HG02943 (cell line): Measurements from ENCODE around the gene RSPH10B2.
"Not testable (repeated sequence)": the region's sequence is repeated elsewhere in the genome, so short reads cannot be mapped to it uniquely, and the experiment has no call there.

Experiments
- ATAC-seq: cut with Tn5 transposase; IDR thresholded peaks from one replicate; pipeline ENCODE4 v1.9.1; 2021; ENCODE audit warnings: mild to moderate bottlenecking, low read depth, moderate library complexity; ENCODE audit not compliant: unreplicated experiment

Gene RSPH10B2

DNA sequence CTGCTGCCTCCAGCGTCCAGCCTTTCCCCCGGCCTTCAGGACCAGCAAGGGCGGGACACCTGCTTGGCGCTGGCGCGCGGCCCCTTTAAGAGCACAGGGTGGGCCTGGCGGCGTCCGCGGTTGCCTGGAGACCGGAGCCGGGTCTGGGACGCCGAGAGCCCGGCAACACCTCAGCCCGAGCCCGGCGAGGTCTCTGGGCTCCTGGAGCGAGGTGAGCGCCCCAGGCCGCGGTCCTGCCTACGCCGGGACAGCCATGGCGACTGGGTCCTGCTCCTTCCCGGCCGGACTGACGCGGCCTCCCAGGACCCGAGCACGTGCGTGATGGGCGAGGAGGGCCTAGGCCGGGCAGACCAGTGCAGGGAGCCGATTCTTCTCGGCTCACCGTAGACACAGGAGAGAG, at the start of gene RSPH10B2:
TSS of gene RSPH10B2 (plus strand) at position 140 of the 400 bp plus-strand sequence. CDS start 3,575 bp downstream, outside the sequence.
- ATAC-seq = not testable (repeated sequence)

DNA sequence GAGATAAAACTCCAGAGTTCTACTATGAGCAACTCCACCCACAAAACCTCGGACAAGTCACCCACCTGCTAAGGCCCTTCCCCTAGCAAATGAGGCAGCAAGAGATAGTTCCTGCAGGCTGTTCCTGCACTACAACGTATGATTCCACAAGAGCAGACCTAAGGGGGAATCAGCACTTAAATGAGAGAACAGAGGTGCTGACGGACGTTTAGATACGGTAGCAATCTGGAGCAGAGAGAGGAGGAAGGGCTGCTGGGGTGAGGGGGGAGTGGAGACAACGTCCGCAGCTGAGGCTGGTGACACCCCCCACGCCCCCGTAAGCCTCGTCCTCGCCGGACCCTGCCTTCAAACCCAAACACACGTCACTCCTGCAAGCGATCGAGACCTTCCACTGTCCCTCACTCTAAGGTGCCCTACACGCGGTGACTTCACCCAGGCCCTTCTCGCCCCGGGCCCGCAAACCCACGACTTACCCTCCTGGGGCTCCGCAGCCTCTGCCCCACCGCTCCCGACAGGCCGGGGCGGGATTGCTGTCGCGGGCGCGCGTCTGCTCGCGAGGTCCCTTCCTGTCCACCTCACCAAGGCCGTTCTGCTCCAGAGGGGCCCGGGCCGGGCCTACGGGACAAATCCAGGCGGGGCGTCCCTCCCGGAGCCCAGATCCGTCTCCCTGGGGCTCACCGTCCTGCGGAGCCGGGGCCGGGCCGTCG, 47.8 kb upstream of the RSPH10B2 start:
- peak; percentile 33 for ATAC-seq

DNA sequence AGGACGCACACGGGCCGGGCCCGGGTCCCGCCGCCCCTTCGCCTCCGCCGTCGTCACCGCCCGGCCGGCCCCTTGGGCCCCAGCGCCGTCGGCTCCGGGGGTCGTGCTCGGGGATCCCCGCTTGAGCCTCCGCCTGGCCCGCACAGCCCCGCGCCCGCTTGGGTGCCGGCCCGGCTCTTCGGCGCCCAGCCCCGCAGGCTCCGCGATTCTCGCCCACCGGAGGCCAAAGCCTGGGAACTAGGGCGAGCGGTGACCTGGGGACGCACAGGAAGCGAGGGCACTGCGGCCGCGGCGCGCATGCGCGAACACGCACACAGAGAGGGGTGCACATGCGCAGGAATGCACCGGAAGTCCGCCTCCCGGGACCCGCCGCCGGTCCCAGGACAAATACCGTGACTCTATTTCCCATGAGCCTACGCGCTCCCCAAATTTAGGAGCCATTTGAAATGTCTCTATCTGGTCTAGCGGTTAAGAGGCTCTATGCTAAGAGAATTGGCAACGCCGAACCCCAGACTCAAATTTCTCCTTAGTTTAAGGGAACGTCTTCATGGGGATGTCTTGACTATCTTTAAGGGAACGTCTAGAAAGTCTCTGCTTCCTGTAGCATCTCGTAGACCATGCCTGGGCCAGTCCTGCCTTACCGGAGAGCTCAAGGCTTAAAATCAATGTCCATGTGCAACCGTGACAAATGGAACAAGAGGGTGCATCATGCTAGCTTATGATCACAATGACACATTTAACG, 47.1 kb upstream of the RSPH10B2 start, which contains the start of gene ZNF12:
TSS of gene ZNF12 (minus strand) at position 282 of the 742 bp plus-strand sequence. CDS start 1,774 bp downstream, outside the sequence.
- peak; percentile 92 for ATAC-seq

DNA sequence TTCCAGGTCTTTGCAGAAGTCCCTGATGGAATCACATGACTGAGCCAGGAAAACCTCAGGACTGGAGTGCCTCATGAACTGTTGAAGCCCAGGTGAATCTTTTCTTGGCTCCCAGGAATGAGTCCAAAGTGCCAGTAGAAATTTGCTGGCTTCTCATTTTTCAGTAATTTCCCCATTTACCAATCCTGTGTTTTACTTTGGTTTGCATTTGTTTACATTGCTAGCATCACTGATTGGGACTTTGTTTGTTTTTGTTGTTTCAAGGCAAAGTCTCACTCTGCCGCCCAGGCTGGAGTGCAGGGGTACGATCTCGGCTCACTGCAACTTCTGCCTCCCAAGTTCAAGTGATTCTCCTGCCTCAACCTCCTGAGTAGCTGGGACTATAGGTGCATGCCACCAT, 45.6 kb upstream of the RSPH10B2 start:
- ATAC-seq = no peak

DNA sequence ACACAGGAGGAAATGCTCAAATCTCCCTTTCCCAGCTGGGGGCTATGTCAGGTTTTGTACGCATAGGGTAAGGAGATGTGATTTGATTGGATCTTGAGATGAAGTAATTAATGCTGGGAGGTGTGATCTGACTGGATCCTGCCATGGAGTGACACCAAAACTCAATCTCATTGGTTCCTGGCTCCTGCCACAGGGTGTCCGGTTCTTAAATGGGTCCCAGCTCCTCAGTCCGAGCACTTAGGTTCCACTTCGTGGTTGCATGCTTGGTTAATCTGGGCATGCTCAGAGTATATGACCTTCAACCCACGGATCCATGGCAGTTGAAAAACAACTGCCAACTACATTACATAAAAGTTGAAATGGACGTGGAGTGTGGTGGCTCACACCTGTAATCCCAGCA, 44.1 kb upstream of the RSPH10B2 start:
- no peak for ATAC-seq

DNA sequence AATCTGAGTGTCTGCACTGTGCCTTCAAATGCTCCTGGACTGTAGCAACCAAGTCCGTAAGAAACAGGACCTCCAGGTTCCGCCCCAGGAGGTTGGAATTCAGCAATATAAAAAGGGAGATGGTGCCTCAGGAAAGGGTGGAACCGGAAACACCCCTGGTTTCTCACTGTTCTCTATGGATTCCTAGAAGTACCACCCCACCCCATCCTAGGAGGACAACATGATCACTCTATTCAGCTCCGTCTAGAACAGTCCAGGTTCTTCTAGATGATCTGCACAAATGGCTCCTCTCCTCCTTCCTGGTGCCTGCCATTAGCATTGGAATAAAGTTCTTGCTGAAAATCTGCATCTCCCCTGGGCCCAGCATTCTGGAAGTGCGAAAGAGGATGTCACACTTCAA, 39.5 kb upstream of the RSPH10B2 start:
- ATAC-seq = no peak

DNA sequence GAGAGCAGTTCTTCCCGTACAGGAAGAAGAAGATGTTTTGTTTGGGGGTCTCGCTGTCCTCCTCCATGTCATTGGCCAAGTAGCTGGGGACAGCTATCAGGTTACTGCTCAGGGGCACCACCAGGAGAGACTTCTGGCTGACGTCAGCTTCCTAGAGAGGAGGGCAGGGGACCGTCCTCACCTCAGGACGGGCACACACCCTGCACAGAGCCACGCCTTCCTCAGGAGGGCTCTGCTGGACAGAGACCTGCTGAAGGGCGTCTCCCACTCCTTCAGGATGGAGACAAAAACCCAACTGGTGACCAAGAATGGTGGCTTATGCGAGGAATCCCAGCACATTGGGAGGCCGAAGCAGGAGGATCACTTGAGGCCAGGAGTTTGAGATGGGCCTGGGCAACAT, 38.0 kb upstream of the RSPH10B2 start:
- not testable (repeated sequence) for ATAC-seq

DNA sequence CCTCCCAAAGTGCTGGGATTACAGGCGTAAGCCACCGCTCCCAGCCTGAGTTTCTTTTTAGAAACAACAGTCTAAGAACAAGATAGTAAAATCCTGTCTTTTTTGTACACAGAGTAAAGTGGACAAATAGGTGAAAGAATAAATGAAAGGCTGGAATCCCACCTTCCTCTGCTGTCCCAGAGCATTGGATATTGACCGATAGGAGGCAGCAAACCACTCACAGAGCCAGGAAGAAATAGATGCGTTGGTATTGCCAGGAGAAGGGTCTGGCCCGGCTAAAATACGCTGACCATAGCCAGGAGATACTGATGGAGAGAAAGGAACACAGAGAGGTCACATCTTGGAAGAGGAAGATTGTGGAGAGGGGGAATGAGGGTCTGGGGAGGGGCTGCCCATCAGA, 35.8 kb upstream of the RSPH10B2 start:
- no peak for ATAC-seq

DNA sequence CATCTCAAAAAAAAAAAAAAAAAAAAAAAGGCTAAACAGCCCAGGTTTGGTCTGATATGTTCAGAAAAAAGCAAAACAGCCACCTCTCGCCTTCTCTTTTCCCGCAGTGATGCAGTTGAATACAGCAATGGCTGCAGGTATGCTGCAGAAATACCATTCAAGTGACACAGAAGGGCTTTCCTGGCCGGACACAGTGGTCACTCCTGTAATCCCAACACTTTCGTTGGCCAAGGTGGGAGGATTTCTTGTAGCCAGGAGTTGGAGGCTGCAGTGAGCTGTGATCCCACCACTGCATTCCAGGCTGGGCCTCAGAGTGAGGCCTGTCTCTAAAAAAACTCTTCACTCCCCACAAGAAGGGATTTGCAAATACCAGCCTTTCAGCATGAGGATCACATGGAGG, 29.6 kb upstream of the RSPH10B2 start:
- ATAC-seq = not testable (repeated sequence)

DNA sequence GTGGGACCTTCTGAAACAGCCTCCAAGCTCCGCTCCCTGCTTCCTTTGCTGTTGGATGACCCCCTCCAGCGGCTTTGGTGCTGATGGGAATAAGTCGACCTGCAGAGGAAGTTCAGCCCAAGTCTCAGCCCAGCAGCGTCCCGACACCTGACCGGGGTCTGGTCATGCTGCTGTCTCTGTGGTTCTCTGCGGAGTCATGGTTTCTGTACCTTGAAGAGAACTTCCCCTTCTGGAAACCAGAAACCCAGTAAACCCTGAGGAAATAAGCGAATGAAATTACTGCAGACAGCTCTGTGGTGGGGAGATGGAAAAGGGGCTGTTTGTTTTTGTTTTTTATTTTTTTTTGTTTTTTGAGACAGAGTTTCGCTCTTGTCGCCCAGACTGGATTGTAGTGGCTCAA, 28.9 kb upstream of the RSPH10B2 start:
- peak; percentile 58 for ATAC-seq

DNA sequence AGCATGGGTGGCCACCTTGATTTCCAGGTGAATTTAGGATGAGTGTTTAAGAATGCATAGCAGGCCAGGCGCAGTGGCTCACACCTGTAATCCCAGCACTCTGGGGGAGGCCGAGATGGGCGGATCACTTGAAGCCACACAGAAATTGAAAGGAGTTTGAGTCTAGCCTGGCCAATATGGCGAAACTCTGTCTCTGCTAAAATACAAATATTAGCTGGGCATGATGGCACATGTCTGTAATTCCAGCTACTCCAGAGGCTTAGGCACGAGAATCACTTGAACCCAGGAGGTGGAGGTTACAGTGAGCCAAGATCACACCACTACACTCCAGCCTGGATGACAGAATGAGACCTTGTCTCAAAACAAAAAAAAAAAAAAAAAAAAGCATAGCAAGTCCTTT, 27.6 kb upstream of the RSPH10B2 start:
- ATAC-seq = not testable (repeated sequence)

DNA sequence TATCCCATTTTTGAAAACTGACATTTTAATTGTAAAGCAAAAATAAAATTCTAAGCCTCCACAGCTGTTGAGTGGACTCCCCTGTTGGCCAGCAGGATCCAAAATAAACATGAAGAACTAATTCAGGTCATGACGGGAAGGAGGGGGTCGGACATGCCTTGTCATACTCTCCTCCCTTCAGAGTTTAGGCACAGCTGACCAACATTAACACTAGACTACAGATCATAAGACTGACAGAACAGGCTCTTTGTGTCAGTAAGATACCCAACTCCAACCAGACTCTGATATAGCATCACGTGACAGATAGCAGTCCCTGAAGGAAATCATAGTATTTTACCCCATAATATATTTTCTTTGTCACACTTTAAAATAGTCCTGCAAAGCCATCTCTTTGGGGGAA, 26.2 kb upstream of the RSPH10B2 start:
- ATAC-seq = no peak

DNA sequence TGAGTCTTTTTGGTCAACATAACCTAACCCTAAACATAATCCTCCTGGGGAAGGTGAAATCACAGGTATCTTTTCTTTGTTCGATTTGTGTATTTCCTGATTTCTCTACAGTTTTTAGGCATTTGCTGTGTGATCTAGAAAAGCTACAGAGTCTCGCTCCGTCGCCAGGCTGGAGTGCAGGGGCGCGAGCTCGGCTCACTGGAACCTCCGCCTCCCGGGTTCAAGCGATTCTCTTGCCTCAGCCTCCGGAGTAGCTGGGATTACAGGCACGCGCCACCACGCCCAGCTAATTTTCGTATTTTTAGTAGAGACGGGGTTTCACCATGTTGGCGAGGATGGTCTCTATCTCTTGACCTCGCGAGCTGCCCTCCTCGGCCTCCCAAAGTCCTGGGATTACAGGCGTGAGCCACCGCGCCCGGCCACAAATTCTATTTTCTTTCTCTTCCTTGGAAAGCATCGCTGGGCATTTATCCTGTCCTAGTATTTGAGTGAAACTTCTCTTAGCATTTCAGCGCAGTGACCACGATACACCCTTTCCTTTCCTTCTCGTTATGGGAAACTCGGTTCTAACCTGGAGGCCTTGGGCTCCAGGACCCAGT, 24.9 kb upstream of the RSPH10B2 start:
- not testable (repeated sequence) for ATAC-seq

DNA sequence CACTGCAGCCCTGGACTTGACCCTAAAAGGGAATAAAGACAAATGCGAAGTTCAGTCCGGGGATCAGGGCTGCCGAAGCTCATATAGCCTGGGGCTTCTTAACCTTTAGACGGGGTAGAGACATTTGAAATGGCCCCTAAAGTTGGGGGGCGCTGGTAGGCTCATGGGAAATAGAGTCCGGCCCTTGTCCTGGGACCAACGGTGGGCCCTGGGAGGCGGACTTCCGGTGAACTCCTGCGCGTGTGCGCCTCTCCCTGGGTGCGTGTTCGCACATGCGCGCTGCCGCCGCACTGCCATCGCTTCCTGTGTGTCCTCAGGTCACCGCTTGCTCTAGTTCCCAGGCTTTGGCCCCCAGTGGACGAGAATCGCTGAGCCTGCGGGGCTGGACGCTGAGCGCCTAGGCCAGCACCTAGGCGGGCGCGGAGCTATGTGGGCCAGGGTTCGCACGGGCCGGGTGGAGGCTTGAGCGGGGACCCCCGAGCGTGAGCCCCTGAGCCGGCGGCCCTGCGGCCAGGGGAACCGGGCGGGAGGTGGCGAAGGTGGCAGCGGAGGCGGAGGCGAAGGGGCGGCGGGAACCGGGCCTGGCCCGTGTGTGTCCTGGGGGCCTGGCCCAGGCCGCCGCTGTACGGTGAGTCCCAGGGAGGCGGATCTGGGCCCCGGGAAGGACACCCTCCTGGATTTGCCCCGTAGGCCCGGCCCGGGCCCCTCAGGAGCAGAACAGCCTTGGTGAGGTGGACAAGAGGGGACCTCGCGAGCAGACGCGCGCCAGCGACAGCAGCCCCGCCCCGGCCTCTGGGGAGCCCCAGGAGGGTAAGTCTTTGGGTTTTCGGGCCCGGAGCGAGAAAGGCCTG, 24.2 kb upstream of the RSPH10B2 start:
- peak; percentile 84 for ATAC-seq

DNA sequence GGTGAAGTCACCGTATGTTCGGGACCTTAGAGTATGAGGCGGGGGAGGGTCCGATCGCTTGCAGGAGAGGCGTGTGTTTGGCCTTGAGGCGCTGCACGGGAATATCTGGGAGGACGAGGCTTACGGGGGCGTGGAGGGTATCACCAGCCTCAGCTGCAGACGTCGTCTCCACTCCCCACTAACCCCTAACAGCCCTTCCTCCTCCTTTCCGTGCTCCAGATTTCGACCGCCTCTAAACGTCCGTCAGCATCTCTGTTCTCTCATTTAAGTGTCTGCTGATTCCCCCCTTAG, 23.6 kb upstream of the RSPH10B2 start:
- ATAC-seq = no peak

DNA sequence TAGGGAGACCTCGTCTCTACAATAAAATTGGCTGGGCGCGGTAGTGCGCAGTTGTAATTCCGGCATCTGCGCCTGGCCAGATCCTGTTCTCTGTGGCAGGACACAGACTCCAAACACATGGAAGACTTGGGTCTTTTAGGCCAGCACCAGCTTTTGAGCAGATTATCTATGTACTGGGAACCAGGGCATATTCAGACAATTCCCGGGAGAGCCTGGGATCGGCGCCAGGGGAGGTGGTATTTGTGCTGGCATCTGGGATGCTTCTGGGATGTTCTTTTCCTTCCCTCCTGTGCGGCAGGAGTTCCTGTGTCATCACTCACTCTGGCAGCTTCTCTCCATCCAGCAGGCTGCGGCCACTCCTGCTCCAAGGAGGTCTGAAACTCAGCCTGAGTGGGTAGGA, 15.5 kb upstream of the RSPH10B2 start:
- ATAC-seq = not testable (repeated sequence)

DNA sequence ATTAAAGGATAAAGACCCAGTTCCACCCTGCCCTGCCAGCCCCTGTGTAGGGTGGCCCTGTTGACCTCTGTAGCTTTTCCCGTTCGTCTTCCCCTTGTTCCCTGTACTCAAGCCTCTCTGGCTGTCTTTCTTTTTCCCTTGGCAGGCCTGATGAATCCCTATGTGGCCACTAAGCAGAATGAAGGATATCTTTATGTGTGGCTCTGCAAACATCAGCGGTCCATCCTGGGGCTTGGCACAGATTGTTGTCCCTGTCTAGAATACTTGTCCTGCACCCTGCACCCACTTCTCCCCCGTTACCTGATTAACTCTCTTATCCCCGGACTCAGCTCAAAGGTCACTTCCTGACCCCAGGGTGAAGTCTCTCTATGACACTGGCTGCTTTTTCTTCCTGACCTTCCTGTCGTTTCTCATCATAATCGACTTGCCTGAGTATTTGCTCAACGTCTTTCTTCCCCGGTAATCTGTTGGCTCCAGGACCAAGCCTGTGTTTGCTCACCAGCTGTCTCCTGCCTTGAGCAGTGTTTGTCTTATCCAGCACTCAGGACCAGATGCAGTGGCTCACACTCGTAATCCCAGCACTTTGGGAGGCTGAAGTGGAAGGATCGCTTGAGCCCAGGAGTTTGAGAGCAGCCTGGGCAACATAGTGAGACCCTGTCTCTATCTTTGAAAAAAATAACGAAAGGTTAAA, 9.3 kb upstream of the RSPH10B2 start:
- ATAC-seq = not testable (repeated sequence)

DNA sequence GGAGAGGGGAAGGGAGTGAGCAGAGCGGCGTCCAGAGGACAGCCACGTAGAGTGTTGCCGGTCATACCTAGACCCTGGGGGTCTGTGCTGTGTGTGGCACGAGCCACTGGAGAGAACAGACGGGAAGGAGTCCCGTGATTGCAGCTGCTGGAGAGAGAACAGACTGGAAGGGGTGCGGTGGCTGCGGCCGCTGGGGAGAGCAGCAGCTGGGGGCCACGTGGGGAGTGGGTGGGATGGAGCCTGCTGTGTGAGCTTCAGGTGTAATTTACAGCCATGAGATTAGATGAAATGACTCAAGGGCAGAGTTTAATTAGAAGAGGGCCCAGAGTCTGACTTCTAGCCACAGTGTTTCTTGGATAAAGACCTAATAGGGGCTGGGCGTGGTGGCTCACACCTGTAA, 4.6 kb upstream of the RSPH10B2 start:
- ATAC-seq = not testable (repeated sequence)

DNA sequence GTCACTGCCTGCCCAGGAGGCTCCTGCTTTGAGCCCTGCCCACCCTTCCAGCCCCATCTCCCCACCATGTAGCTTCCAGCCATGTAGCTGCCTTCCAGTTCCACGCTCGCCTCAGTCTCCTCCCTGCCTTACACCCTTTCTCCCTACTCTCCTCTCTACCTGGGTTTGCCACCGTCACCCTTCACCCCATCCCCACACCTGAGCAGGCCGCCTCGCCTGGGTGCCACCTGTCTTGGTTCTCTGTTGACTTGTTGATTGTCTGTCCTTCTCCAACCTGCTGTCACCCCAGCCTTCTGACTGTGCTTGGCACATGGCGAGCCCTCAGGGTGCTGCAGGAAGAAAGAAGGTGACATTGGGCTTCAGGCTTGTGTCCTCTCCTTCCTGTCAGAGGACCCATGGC, 3.7 kb upstream of the RSPH10B2 start:
- ATAC-seq = not testable (repeated sequence)

DNA sequence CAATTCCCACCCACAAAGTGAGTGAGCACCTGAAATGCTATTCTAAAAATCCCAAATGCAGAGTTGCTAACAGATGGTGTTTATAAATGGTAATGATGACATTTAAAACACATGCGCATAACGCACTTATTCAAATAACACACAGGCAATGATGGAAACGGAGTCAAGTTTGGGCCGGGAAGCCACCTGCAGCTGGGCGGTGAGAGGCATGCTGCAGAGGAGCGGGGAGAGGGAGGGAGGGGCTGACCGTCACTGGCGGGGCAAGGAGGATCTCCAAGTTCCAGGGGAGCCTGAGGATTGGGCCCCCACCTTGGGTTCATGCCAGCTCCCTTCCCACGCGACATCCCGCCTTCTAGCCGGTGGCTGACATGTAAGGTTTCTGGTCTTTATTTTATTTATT, 7.3 kb downstream of the RSPH10B2 start:
- ATAC-seq = not testable (repeated sequence)
